GM21447 (cell line): ENCODE results near the gene BMP4.
"Not testable (repeated sequence)": the region's sequence is repeated elsewhere in the genome, so short reads cannot be mapped to it uniquely, and the experiment has no call there.

ENCODE experiments used
- ATAC-seq: cut with Tn5 transposase; IDR thresholded peaks from one replicate; pipeline ENCODE4 v1.9.1; 2021; ENCODE audit not compliant: unreplicated experiment

BMP4 gene

DNA sequence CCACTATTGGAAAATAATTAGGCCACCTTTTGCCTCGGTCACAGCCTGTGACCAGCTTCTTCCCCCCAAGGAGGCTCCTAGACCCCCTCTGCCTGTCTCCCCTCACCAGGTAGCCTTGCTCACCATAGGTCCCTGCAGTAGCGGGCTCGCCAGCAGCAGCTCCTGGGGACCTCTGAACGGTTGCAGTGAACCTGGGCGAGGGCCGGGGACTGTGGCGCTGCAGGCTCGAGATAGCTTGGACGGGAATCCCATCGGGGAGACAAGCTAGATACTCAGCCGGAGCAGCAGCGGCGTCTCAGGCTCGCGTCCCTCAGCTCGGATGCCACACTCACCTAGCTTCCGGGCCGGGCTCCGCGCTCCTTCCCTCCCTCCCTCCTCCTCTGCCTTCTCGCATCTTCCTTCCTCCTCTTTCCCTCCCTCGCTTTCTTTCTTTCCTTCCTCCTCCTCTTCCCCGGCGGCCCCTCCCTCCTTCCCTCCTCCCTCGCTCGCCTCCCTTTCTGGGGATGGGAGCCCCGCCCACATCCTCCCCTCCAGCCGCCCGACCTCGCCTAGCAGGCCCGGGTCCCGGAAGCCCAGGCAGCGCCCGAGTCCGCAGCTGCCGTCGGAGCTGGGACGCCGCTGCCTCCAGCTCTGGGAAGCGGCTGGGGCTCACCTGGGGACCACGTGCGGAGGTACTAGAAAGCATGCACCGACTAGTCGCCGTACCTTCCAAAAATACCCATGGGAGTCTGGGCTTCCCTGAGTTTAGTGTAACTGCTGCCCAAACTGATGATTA, at the start of gene BMP4:
TSS of gene BMP4 (minus strand) at position 399 of the 775 bp plus-strand sequence. CDS start 4,603 bp downstream, outside the sequence.
- no peak for ATAC-seq

DNA sequence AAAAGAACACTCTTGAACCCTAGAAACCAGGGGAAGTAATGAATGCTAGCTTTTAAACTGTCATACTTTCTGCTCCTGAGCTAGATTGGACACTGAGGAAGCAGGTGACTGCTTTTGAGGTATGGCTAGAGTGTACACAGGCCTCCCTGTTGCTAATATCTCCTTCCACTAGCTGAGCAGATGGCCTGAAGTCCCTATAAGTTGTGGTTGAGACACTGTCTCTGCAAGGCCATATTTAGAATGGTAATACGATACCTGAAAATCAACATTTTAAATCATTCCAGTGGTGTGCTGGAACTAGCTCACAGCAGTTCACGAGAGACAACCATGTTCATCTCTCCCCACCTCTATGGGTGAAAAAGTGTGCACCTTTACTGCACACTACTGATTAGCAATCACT, 46.4 kb upstream of the BMP4 start:
- ATAC-seq, result no peak

DNA sequence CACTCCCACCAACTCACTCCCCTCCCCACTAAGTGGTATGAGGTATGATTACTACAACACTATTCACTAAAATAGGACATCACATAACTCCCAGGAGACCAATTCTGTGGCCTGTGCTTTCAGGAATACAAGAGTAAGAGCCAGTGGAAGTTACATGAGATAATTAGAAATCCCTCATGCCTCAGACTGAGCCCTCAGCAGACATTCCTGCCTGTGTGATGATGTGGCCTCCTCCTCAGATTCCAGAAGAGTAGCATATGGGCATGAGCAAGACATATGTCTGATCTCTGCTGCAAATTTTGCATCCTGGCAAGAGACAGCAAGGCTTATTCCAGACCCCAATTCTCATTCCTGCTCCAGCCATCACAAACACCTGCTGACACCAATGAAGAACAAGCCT, 46.0 kb upstream of the BMP4 start:
- ATAC-seq, result no peak

DNA sequence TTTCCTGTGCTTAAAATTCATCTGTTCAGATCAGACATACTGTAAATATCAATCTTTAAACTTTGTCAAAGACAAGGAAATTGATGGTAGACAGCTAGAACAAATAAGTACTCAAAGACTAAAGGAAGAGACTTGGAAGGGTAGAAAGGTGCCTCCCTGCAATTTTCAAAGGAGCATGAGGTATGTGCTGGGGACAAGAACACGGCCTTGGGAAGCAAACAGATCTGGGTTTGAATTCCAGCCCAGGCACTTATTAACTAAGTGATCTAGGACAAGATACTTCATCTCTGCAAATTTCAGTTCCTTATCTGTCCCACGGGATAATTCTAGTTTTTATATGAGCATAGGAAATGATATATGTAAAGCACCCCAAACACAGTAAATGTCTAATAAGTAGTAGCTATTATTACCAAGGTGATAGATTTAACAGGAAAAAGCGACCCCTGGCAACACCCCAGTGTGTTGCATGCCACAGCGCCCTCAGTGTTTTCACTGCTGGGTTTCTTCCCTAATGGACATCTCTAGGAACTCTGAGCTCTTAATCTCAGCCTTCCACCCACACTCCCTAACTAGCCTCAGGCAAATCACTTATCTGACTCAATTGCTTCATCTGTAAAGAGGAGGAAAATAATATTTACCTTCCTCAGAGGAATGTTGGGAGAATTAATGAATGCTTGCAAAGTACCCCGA, 44.7 kb upstream of the BMP4 start:
- no peak for ATAC-seq

DNA sequence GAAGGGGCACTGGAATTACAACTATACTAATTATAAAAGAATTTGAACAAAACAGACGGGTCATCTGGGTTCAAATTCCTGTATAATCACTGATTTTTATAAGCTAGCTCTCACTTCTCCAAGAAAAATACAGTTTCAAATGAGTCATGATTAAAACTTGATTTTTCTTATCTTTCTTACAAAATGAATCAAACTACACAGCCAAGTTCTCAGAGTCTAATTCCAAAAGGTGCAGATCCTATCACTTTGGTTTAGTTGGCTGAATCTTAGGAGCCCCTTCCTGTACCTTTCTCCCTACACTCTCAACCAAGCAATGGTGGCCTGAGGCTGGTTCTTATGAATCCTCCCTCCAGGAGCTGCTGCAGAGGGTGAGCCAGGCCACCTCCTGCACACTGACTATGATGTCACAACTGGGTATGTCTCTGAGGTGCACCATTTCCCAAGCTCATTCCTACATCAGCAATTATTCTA, 43.8 kb upstream of the BMP4 start:
- no peak for ATAC-seq

DNA sequence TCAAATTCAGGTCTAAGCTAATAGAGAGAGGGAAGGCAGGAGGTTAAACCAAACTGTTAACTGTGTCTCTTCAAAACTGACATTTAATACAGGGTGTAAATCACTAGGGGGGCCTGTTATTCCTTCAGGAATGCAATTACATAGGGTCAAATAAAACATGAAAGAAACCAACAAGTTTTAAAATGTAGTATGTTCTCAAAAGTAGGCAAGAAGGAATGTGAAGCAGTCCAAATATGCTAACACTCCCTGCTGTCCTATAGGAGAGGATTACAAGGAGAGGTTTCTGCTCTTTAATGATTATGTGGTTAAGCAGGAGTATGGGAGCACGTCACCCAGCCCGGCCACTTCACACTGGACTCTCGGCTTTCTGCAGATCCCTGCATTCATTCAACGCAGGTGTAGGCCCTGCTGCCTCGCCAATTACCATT, 42.5 kb upstream of the BMP4 start:
- ATAC-seq, result no peak

DNA sequence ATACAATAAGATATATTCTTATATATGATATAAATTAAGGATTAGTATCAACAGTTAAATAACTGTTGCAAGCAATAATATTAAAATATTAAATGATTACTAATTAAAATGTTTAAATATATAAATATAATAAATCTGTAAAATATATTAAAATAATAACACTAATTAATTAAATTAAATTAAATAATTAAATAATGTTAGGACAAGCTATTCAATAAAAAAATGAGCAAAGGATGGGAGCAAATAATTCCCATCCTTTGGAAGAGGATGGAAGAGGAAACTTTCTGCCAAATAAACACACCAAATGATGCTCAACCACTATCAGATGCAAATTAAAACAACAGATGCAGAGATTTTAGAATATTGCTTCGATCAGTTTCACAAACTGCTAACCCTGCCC, 39.4 kb upstream of the BMP4 start:
- no peak for ATAC-seq

DNA sequence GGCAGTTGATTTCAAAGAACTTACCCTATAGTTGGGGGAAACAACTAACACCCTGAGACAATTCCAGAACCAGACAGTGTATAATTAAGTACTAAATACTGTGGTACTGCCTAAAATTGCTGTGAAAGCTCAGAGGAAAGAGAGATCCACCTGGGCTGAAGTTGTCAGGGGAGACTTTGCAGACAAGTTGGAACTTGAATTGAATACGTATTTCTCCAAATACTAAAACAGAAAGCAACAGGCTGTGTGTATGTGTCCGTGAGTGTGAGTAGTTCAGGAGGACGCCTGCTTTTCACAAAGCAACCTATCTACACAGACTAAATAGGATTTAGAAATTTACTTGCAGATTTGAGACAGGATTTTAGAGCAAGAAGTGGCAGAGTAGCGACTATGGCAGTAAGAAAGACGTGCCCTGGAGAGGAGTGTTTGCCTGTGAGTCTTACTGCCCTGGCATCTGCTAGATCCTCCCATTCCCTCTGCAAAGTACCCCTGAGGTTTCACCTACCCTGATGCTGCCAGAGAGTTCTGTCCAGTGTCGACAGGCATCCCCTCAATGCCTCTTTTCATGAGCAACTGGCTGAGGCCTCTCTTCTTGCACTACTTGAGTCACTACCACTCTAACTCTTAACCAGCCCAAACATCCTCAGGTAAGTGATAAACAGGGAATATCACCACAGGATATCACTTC, 37.4 kb upstream of the BMP4 start:
- no peak for ATAC-seq

DNA sequence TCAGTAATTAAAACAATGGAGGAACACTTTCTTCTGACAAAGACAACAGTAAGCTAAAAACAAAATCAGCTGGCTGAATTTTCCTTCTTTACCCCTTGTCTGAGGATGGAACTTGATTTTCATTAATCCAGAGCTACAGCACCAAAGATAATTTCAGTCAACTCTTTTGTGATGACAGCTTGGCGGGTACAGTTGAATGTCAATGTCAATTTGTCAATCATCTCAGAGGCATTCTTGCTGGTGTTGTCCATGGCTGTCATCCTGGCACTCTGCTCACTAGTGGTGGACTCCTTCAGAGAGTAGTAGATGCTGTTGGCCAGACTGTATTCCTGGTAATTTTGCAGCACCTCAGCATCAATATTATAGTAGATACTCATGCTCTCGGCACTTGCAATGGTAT, 34.4 kb upstream of the BMP4 start:
- ATAC-seq, result no peak

DNA sequence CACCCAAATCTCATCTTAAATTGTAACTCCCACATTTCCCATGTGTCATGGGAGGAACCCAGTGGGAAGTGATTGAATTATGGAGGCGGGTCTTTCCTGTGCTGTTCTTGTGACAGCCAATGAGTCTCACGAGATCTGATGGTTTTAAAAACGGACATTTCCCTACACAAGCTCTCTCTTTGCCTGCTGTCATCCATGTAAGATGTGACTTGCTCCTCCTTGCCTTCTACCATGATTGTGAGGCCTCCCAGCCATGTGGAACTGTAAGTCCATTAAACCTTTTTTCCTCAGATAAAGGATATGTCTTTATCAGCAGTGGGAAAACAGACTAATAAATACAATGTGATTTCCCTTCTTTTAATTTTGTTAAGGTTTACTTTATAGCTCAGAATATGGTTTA, 30.1 kb upstream of the BMP4 start:
- not testable (repeated sequence) for ATAC-seq

DNA sequence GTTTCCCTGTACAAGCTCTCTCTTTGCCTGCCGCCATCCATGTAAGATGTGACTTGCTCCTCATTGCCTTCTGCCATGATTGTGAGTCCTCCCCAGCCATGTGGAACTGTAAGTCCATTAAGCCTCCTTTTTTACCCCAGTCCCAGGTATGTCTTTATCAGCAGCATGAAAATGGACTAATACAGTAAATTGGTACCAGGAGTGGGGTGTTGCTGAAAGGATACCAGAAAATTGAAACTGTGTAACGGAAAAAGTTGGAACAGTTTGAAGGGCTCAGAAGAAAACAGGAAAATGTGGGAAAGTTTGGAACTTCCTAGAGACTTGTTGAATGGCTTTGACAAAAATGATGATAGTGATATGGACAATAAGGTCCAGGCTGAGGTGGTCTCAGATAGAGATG, 28.3 kb upstream of the BMP4 start:
- not testable (repeated sequence) for ATAC-seq

DNA sequence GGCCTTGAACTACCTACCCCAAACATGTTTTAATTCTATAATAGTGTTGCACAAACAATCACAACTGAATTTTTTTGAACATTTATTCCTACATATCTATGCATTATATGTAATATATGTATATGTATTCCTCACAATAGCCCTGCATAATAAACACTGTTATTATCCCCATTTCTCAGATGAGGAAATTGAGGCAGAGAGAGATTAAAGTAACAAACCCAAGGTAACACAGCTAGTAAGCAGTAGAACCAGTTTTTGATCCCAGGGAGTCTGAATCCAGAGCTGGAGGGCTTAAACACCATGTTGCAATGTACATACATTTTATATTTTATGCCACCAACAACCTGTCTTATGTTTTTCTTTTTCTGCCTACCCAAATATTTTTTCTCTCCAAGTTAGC, 26.5 kb upstream of the BMP4 start:
- no peak for ATAC-seq

DNA sequence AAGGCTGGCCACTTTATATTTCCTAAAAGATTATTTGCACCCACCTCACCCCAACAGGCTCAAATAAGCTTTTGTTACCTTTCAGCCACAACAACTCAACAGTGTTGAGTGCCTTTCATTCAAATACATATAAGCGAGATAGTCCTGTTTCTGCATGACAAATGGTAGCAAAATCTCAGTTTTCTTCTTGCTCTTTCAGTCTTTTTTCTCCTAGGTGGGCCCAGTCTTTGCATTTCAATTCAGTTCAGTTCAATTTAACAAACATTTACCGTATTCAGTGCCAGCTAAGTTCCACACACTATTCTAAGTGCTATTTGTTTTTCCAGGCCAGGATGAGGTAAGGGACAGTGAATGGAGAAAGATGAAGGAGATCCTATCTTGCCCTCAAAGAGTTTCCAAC, 25.9 kb upstream of the BMP4 start:
- ATAC-seq, result no peak

DNA sequence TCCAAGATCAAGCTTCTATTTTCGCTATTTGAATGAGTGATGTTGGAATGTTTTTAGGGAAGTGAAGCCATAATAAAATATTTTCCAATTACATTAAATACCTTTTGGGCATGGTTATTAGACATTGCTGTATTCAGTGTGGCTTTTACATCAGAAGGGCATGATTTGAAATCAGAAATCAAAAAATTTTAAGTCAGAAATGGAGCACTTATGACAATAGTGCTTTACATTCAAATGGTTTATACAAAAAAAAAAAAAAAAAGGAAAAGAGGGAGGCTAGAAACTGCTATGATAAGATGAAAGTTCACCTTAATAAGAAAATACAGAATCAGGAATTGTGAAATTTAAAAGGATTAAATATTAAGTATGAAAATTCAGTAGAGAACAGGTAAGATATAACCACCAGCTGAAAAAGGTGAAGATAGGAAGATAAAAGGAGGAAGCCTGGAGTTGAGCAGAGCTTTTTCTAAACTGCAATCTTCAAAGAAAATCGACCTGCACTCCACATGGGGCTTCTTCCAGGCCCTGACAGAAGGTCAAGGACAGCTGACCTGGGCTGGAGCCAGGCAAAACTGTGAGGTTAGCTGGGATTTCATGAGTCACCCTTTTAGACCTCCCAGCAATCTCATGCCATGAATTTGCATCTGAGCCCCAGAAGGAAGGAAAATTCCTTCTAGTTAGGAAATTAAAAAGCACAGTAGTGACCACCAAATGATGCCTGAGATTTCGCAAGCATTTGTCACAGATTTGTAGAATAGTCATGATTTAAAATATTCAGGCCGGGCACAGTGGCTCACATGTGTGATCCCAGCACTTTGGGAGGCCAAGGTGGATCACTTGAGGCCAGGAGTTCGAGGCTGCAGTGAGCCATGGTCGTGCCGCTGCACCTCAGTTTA, 23.4 kb upstream of the BMP4 start:
- ATAC-seq, result no peak

DNA sequence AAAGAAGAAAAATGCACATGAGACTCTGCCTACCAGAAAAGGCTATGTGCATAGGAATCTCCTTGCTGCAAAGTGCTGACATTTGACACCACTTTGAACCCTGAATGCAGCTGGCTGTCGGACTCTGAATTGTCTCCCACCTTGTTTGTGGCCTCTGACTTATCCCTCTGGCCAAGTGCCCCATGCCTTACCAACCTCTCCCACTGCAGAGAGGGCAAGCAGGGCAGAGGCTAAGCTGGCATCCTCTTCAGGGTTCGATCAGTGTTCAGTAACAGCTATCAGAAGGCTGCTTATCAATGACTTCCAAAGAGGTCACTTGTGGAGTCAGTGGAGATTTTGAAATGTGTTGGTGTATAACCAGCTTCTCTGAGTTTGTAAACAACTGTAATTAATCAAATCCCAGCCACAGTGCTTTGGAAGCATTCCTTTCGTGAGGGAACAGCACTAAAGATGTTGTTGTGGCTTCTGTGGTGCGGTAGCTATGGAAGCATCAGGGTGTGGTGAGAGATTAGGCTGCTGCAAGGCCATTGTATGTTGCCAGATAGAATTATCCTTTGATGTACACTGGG, 22.6 kb upstream of the BMP4 start:
- no peak for ATAC-seq

DNA sequence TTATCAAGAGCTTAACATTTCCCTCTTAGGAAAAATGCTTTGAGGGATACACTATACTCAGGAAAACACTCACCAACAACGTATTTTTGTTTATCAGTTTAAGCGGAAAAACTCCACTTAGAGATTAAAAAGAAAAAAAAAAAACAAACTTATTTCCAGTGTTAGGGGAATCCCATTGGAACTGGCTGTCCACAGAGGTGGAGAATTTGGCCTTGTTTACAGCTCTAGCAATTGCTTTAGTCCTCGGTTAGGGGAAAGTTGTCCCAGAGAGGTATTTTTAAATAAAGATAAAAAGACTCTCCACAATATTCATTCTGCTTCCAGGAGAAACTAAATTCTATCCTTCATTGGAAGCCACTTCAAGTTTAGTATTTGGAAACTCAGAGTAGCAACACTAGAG, 21.6 kb upstream of the BMP4 start:
- ATAC-seq, result no peak

DNA sequence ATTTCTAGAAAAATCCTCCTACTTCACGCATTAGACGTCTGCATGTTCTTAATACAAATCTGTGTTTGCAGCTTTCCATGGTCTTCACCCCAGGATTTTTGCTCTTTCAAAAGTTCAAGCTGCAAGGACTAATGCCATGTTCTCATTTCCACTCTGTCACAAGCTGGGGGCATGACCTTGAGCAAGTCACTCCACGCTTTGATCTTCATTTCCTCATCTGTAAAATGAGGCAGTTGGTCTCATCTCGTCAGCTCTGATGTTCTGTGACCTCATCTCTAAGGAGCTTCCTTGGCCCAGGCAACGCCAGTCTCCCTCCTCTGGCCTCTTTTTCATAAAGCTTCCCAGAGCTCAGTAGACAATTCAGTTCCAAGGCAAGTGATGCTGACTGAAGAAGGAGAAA, 18.8 kb upstream of the BMP4 start:
- no peak for ATAC-seq

DNA sequence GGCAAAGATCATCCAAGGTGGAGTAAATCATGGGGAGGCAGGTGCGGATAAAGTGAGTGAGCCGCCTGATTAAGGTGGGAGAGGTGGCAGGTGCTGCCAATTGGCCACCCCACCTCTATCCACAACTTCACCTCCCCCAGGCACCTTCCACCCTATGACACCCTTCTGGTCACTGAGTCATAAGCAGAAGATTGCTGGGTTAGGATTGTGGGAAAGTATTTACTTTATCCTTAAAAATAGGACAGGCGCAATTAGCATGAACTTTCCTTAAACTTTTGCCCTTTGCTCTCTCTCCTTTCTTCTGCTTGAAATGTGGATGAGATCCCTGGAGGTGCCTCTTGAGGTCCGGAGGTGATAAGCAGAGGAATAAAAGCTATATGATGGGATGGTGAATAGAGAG, 14.9 kb upstream of the BMP4 start:
- no peak for ATAC-seq

DNA sequence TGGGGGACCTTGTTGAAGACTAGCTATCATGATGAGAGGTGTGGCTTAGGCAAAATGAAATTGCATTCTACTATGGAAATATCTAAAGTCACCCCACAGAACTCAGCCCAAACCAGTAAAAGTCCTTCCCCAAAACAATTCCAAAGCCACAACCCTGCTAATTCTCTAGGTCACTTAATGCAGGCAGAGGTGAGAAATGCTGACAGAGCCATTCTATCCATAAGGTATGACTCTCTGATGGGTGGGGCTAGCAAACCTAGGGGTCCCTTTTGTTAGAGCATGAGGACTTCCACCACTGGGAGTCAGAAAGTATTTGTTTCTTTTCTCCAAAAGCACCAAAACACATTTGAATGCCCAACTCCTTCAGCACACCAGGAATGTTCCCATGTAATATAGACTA, 12.7 kb upstream of the BMP4 start:
- no peak for ATAC-seq

DNA sequence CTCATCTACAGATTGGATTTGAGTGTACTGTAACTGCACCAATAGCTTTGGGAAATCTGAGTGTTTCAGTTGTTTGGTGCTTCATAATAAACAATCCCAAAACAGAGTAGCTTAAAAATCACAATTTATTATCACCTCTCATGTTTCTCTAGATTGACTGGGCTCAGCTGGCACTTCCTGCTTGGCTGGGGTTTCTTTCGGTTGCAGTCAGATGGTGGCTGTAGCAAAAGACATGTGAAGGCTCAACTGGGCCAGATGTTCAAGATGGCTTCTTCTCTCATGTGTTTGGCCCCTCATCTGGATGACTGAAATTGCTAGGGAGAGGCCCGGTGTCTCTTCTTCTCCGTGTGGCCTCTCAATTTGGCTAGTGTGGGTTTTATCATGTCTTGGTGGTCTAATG, 12.1 kb upstream of the BMP4 start:
- no peak for ATAC-seq

DNA sequence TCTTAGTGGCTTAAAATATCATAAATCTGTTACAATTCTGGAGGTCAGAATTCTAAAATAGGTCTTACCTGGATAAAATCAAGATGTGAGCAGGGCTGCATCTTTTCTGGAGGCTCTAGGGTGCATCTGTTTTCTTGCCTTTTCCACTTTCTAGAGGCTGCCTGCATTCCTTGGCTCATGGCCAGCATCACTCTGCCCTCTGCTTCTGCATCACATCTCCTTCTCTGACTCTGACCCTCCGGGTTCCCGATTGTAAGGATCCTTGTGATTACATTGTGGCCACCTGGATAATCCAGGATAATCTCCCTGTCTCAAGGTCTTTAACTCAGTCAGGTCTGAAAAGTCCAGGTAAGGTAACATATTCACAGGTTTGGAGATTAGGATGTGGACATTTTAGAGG, 11.0 kb upstream of the BMP4 start:
- ATAC-seq, result no peak
